OCI-M2 (cell line): Measurements from ENCODE around the gene EIF1AD.
"Not testable (repeated sequence)": the region's sequence is repeated elsewhere in the genome, so short reads cannot be mapped to it uniquely, and the experiment has no call there.

Source experiments
- DNase-seq: peaks from one replicate; lab custom pipeline; 2025; ENCODE audit not compliant: unreplicated experiment; lab: John Stamatoyannopoulos, UW

The EIF1AD gene

DNA sequence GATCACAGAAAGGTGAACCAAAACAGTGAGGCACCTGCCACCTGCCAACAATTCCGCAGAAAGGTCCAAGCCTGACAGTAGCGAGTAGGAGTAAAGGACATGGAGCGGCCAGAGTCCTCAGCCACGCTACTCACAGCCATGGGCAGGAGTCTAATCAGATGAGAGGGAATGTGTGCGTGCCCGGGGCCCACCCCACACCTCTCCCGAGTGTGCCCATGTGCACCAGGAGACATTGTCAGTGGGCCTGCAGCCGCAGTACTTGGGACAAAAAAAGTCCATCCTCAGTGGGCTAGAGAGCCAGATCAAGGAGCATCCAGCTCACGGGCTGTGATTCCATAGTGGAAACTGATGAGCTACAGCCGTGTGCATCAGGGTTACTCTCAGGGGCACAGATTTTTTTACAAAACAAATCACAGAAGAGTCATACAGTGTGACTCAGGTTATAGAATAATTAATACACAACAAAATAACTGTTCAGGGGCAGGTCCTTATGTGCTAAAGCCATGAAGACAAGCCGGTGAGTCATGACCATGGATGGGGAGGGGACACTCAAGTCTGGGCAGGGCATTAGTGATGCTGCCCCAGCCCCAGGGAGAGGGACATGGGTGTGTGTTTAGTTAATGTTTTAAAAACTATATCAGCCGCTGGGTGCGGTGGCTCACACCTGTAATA, 28.4 kb downstream of the EIF1AD start:
- DNase-seq = no peak

DNA sequence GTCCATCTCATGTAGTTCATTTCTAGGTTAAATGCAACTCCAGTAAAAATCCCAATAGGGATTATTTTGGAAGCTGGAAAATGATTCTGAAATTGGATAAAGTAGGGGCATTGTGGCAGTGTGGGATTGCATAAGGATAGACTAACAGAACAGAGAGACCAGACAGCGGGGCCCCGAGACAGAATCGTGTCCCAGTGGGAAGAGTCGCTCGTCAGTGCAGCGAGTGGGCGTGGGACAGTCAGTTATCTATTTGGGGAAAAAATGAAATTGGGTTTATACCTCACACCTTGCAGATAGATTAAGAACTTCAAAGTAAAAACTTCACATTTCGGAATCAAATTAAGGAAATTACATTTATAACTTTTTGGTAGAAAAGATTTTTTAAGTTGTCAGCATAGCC, 29.8 kb downstream of the EIF1AD start:
- no peak for DNase-seq

DNA sequence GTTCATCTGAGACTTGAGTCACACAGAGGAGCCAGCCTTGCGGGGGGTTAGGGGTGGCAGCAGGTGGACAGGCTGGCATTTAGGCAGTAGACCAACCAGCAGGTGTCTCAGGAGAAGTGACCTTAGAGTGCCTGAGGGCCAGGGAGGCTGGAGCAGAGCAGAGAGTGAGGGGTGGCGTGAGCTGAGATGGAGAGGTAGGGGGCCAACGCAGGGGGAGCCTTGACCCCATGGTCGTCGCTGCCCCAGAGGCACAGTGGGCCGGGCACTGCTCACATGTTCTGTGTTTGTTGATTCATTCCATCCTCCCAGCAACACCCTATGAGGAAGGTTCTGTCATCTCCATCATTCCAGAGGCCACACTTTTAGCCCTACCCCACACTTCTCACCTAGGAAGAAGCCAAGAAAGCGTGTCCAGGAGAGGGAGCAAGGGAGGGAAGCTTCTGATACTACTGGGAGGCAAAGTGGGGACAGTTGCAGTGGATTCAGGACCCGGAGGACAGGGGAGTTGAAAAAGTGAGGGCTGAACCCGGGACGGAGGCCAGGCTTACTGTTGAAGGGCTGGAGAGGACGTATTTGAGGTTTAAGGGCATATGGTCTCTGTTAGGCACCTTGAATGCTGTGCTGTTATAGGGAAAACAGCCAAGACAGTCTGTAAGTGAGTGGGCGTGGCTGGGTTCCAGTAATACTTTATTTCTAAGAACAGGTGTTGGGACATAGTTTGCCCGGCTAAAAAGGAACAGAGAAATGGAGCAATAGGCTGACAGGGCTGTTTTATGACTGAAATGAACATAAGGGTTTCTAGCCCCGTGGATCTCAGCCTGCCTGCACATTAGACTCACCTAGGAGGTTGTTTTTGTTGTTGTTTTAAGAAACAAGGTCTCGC, 33.1 kb downstream of the EIF1AD start:
- no peak for DNase-seq

DNA sequence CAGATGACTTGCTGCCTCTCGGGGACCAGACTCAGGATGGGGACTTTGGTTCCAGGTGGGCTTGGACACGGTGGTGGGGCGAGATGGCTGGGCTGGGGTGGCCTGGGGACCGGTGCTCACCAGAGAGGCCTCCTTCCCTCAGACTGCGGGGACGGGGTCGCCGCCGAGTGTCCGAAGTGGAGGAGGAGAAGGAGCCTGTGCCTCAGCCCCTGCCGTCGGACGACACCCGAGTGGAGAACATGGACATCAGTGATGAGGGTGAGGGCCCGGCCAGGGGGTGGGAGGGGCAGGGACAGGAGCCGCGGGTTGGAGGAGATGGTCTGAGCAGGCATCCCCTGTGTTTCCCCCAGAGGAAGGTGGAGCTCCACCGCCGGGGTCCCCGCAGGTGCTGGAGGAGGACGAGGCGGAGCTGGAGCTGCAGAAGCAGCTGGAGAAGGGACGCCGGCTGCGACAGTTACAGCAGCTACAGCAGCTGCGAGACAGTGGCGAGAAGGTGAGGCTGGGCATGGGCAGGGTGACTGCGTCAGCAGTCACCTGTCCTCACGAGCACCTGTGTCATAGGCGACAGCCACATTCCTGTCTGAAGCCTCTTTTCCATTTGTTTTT, 34.5 kb downstream of the EIF1AD start:
- no peak for DNase-seq

DNA sequence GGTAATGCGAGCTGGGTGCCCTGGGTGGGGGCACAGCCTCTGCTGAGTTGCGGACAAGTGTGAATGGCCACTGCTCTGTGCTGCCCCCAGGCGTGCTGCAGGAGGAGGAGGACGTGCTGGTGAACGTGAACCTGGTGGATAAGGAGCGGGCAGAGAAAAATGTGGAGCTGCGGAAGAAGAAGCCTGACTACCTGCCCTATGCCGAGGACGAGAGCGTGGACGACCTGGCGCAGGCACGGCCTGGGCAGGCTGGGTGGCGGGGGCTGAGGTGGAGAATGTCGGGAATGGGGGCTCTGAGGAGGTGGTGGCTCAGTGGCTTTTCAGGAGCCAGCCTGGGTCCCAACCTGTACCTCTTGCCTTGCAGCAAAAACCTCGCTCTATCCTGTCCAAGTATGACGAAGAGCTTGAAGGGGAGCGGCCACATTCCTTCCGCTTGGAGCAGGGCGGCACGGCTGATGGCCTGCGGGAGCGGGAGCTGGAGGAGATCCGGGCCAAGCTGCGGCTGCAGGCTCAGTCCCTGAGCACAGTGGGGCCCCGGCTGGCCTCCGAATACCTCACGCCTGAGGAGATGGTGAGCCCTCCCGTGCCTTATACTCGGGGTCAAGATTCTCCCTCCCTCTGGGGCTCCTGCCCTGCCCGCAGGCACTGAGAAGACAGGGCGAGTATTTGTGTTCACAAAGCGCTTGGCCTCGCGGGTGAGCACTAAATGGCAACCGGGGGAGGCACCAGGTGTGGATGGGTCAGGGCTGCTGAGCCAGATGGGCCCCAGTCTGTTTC, 35.8 kb downstream of the EIF1AD start:
- no peak for DNase-seq

DNA sequence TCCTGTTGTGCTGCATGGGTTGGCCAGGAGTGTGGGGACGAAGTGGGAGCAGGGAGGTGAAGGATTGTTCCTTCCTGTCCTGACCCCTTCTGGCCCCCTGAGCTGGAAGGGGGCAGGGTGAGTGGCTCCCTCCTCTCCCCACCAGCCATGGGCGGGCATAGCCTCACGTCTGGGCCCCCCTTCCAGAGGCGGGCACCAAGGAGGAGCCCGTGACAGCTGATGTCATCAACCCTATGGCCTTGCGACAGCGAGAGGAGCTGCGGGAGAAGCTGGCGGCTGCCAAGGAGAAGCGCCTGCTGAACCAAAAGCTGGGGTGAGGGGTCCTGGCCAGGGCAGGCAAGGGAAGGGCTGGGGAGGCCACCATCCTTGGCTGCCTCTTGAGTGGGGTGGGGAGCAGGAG, 37.1 kb downstream of the EIF1AD start:
- no peak for DNase-seq

DNA sequence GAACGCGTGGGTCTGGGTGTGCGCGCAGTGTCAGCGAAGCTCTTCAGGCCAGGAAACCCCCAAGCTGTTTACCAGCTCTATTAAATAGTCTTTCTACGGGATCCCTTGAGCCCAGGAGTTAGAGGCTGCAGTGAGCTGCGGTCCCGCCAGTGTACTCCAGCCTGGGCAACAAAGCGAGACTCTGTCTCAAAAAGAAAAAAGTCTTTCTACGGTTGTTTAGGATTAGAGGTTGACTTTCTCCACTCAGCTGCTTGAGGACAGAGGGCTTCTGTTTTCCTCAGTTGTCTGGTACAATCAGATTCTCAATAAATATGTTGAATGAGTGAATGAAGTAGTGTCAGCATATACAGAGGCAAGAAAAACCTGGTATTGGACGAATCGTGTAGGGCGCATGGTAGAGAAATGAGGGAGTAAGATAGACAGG, 39.8 kb downstream of the EIF1AD start:
- no peak for DNase-seq

DNA sequence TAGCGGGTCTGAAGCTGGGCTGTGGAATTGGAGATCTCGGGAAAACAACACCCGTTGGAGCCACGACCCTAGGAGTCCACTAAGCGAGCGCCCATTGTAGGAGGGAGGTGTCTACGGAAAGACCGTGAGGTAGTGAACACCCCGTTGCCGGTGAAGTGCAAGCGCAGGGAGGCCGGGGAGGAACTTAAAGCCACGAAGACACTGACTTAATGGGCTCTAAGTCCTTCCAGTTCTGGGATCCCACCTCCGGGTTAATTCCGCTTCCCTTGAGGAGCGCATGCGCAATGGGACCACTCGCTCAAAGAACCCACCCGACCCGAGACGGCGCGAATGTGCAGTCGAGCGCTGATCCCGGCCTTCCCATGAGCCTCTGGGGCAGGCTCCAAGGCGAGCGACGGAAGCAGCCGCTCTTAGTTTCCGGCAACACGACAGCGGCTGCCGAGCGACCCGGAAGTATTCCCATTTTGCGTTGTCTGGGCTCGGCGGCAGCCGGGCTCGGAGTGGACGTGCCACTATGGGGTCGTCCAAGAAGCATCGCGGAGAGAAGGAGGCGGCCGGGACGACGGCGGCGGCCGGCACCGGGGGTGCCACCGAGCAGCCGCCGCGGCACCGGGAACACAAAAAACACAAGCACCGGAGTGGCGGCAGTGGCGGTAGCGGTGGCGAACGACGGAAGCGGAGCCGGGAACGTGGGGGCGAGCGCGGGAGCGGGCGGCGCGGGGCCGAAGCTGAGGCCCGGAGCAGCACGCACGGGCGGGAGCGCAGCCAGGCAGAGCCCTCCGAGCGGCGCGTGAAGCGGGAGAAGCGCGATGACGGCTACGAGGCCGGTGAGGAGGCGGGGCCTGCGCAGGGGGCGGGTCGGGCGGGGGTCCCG, 40.5 kb downstream of the EIF1AD start, which contains the start of gene SART1:
SART1 (plus strand) TSS at position 468 of the 874 bp plus-strand sequence; CDS start at position 515, 47 bp downstream.
- DNase-seq = peak; percentile 68

DNA sequence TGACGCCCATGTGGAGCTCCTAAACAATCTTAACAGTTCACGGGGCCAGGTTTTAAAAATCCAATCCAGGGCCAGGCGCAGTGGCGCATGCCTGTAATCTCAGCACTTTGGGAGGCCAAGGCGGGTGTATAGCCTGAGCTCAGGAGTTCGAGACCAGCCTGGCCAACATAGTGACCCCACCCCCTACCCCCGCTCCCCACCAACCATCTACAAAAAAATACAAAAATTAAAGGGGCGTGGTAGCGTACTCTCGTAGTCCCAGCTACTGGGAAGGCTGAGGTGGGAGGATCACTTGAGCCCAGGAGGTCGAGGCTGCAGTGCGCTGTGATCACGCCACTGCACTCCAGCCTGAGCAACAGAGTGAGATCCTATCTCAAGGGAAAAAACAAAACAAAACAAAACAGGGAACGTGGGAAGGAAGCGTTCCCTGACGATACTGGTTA, 41.1 kb downstream of the EIF1AD start:
- DNase-seq = no peak

DNA sequence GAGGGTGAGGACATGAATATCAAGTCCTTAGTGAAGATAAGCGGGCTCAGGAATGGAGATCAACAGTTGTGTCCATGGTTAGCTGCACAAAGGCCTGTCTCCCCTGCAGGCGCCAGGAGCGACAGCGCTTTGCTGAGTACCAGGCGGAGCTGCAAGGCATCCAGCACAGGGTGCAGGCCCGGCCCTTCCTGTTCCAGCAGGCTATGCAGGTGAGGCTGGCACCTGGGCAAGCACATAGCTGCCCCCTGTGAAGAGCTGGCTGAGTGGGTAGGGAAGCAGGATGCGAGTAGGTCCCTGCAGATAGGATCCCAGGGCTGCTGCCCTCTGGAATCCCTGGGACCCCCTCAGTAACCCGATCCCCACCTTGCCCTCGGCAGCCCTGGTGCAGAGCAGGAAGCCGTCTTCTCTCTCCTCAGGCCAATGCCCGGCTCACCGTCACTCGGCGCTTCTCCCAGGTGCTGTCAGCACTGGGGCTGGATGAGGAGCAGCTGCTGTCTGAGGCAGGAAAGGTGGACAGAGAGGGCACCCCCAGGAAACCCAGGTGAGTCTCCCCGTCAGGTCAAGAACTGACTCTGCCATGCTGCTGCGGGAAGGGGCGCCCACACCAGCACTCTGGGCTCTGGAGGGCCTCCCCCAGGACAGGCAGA, 43.1 kb downstream of the EIF1AD start:
- DNase-seq = no peak

DNA sequence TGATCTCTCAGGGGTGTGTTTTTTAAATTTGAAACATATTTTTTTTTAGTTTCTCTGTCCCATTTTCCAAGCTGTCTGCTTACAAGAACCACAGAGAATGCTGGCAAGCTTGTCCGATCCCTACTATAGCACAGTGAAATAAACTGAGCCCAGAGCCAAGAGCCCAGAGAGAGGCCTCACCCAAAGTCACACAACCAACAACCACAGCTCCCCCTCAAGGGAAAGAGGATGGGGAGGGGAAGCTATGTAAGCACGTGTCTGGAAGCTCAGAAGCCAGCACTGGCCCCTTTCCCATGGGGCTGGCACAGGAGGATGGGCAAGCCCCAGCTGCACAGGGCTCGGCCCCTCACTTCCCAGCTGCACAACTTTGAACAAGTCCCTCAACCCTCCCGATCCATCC, 43.7 kb downstream of the EIF1AD start:
- DNase-seq = no peak

DNA sequence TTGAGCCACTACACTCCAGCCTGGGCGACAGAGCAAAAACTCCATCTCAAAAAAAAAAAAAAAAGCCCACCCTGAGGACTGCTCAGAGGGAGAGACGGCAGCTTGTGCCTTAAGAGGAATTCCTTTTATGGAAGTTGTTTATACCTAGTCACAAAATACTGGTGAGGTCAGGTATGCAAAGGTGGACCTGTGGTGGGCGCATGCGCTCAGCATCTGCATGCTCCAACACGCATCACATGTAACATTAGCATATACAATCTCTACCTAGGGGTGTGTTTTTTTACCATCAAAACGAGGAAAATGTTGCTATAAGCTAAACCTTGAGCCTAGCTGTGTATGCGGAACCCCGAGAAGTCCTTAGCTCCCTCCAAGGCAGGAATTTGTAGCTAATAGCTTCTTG, 47.2 kb downstream of the EIF1AD start:
- no peak for DNase-seq

DNA sequence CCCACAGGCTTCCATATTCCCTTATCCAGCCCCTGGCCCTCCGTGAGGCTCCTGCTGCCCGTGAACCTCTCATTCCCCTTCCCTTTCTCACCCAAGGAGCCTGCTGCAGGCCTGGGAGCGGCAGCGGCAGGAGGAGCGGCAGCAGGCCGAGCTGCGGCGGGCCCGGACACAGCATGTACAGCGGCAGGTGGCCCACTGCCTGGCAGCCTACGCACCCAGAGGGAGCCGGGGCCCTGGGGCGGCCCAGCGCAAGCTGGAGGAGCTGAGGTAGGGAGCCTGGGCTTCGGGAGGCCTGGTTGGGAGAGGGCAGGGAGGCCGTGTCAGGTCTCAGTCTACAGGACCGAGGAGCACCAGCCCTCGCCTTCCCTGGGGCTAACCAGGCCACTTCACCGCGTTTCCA, 48.5 kb downstream of the EIF1AD start:
- DNase-seq = no peak

DNA sequence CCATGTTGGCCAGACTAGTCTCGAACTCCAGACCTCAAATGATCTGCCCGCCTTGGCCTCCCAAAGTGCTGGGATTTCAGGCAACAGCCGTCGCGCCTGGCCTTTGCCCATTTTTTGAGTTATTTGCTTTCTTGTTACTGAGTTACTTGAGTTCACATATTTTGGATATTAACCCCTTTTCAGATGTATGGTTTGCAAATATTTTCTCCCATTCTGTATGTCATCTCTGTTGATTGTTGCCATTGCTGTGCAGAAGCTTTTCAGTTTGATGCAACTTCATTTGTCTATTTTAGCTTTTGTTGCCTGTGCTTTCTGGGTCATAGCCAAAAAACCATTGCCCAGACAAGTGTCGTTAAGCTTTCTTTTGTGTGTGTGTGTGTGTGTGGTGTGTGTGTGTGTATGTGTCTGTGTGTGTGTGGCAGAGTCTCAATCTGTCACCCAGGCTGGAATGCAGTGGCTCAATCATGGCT, 49.9 kb downstream of the EIF1AD start:
- no peak for DNase-seq

DNA sequence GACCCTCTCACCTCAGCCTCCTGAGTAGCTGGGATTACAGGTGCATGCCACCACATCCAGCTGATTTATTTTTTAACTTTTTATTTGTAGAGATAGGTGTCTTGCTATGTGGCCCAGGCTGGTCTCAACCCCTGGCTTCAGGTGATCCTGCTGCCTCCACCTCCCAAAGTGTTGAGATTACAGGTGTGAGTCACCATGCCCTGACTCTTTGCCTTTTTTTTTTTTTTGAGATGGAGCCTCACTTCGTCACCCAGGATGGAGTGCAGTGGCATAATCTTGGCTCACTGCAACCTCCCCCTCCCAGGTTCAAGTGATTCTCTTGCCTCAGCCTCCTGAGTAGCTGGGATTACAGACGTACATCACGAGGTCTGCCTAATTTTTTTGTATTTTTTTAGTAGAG, 50.3 kb downstream of the EIF1AD start:
- not testable (repeated sequence) for DNase-seq

DNA sequence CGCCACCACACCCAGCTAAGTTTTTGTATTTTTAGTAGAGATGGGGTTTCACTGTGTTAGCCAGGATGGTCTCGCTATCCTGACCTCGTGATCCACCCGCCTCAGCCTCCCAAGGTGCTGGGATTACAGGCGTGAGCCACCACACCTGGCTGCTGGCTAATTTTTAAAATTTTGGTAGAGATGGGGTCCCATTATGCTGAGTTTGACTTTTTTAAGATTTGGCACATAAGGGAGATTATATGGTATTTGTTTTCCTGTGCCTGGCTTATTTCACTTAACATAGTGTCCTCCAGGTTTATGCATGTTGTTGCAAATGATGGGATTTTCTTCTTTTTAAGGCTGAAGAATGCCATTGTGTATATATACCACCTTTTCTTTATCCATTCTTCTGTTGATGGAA, 51.2 kb downstream of the EIF1AD start:
- DNase-seq = not testable (repeated sequence)

DNA sequence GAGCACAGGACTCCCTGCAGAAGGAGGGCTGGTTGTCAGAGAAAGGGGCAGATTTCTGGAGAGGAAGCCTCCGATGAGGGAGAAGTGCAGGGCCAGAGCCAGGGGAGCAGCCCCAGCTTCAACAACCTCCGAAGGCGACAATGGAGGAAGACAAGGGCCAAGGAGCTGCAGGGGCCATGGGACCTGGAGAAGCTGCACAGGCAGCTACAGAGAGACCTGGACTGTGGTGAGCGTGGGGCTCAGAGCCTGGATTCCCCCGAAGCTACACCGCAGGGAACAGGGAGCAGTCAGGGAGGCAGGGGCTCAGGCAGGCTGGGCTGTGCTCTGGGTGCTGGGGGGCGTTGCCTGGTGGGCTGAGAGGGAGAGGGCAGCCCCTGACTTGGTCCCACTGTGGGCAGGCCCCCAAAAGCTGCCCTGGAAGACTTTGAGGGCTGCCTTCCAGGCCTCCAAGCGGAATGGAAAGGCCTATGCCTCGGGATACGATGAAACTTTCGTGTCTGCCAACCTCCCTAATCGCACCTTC, 54.3 kb downstream of the EIF1AD start:
- no peak for DNase-seq

DNA sequence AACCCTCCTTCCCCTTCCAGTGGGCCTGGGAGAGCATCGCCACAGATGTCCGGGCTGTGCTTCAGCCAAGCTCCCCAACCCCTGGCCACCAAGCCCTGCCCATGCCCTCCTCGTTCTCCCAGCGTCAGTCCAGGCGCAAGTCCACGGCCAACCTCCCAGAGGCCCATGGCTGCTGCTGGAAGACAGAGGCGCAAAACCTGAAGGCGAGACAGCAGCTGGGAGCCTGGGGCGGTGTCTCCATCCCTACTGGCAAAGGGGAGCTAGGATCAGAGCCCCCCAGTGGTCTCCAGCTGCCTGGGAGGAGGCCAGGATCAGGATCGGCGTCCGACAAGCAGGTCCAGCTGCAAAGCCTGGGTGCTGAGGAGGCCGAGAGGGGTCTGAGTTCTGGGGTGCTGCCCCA, 54.8 kb downstream of the EIF1AD start:
- DNase-seq = no peak

DNA sequence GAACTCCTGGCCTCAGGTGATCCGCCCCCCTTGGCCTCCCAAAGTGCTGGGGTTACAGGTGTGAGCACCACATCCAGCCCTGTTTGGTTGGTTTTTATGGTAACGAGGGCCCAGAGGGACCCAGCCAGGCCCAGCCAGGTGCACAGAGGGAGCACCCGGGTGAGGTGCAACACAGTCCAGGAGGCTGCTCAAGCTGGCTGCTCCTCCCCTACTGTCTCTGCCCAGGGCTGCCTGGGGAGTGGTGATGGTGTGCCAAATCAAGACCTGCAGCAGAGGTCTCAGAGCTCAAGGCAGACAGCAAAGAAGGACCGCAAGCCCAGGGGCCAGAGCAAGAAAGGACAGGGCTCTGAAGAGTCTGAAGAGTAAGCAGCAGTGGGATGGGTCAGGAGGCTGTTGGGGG, 55.3 kb downstream of the EIF1AD start:
- DNase-seq = no peak
